ENCODE measurements around the gene FCHO2.

FCHO2 gene

GRCh38 chr5:73030995-73031394, 75.2 kb downstream of the FCHO2 start:
- DNase-seq (ENCODE audit: low read depth): no peak

GRCh38 chr5:73031839-73032238, 76.0 kb downstream of the FCHO2 start:
- no peak for DNase-seq (ENCODE audit: low read depth)

- DNase-seq (ENCODE audit: low read depth): no peak
These were observed 76.8 kb downstream of the FCHO2 start for GRCh38 chr5:73032635-73033034.

GRCh38 chr5:73037545-73037944, 81.7 kb downstream of the FCHO2 start:
- no peak for DNase-seq (ENCODE audit: low read depth)

GRCh38 chr5:73039082-73039481, 83.2 kb downstream of the FCHO2 start:
- no peak for DNase-seq (ENCODE audit: low read depth)

GRCh38 chr5:73042993-73043392, 87.2 kb downstream of the FCHO2 start:
- DNase-seq (ENCODE audit: low read depth): no peak

GRCh38 chr5:73044546-73044945, 88.7 kb downstream of the FCHO2 start:
- DNase-seq (ENCODE audit: low read depth): no peak

- no peak for DNase-seq (ENCODE audit: low read depth)
These were observed 89.8 kb downstream of the FCHO2 start for GRCh38 chr5:73045623-73046022.

- no peak for DNase-seq (ENCODE audit: low read depth)
These were observed 105.8 kb downstream of the FCHO2 start for GRCh38 chr5:73061593-73061992.

GRCh38 chr5:73066466-73066865, 110.6 kb downstream of the FCHO2 start:
- DNase-seq (ENCODE audit: low read depth): no peak

- no peak for DNase-seq (ENCODE audit: low read depth)
These were observed 111.4 kb downstream of the FCHO2 start for GRCh38 chr5:73067213-73067612.

GRCh38 chr5:73081093-73081492, 125.3 kb downstream of the FCHO2 start:
- no peak for DNase-seq (ENCODE audit: low read depth)

GRCh38 chr5:73088026-73088425, 132.2 kb downstream of the FCHO2 start:
- DNase-seq (ENCODE audit: low read depth): no peak

- DNase-seq (ENCODE audit: low read depth): no peak
These were observed 138.1 kb downstream of the FCHO2 start for GRCh38 chr5:73093943-73094342.

- DNase-seq (ENCODE audit: low read depth): no peak
These were observed 138.6 kb downstream of the FCHO2 start for GRCh38 chr5:73094415-73094814.

- DNase-seq (ENCODE audit: low read depth): no peak
These were observed 139.9 kb downstream of the FCHO2 start for GRCh38 chr5:73095564-73096238.

GRCh38 chr5:73096239-73096575, 140.4 kb downstream of the FCHO2 start:
- no peak for DNase-seq (ENCODE audit: low read depth)

- DNase-seq (ENCODE audit: low read depth): no peak
These were observed 141.9 kb downstream of the FCHO2 start for GRCh38 chr5:73097740-73098139.

- DNase-seq (ENCODE audit: low read depth): no peak
These were observed 144.3 kb downstream of the FCHO2 start for GRCh38 chr5:73100109-73100508.

- DNase-seq (ENCODE audit: low read depth): no peak
These were observed 148.0 kb downstream of the FCHO2 start for GRCh38 chr5:73103870-73104299.

GRCh38 chr5:73104326-73104725, 148.5 kb downstream of the FCHO2 start:
- no peak for DNase-seq (ENCODE audit: low read depth)

- no peak for DNase-seq (ENCODE audit: low read depth)
These were observed 150.5 kb downstream of the FCHO2 start for GRCh38 chr5:73106335-73106734.

GRCh38 chr5:73110190-73110589, 154.3 kb downstream of the FCHO2 start:
- DNase-seq (ENCODE audit: low read depth): no peak

- DNase-seq (ENCODE audit: low read depth): no peak
These were observed 155.7 kb downstream of the FCHO2 start for GRCh38 chr5:73111536-73111935.

- DNase-seq (ENCODE audit: low read depth): no peak
These were observed 156.5 kb downstream of the FCHO2 start for GRCh38 chr5:73112359-73112758.

All from T-helper 22 cell (primary cell).